Fibroblast of the aortic adventitia (primary cell): ENCODE measurements around the gene ACSS3. TPM values are rescaled to one million over a fixed set of nuclear protein-coding genes. Genes with fewer than 3 reads are reported as not detected.

Experiments used
- DNase-seq: peaks from one replicate; pipeline ENCODE4 v3.0.0-alpha.2; 2010; ENCODE audit warnings: low read depth
- H3K4me3 ChIP-seq: 2 replicates; pipeline ENCODE4 v1.5.1; 2011; ENCODE audit warnings: low read depth, mild to moderate bottlenecking, control low read depth, low read length, moderate library complexity
- CTCF ChIP-seq: IDR thresholded peaks from 2 replicates; pipeline ENCODE4 v1.5.1; 2011; ENCODE audit warnings: mild to moderate bottlenecking, low read length, control low read depth, inconsistent platforms; ENCODE audit not compliant: insufficient read depth
- total RNA-seq: library from RNA; depleted of rRNA; stranded (reverse); fragments of >200 nt; gene quantifications from 2 replicates; pipeline ENCODE4 v1.2.3, GENCODE V29; 2012; ENCODE audit warnings: low replicate concordance

ACSS3 gene
- total RNA-seq, 1 donor: 24.5 TPM

DNA sequence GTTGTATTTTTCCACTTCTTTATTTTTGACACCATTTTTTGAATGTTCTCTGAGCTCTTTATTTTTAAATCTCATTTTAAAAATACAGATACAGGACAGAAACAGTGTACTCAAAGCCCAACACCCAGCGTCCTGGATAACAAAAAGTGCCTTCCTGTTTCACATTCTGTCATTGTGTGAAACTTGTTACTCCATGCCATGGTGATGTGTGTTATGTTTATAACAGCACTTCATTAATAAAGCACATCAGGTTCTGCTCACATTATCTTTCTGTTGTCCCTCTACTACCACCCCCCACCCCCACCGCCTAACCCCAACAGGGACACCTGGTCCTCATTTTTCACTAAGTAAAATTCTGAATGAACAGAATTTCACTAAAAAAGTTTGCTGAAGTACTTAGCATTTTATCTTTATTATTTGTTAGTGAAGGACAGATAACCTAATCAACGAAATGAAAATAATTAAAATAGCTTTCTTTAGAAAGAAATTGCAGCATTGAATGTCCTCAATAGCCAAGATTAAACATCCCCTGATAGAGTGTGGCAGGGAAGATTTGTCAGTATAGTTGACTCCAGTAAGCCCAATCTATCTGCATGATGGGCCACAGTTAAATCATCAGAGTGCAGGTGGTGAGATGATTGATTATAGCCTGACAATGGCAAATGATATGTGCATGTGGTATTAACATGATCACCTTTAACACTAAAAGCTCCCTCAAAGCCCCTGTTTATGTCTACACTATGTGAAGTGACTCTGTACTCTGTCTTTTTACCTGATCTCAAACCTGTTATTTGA lies 153.9 kb downstream of the ACSS3 start:
- DNase-seq: no peak
- no peak overlapping the region for H3K4me3 ChIP-seq
- no peak for TF ChIP-seq CTCF

DNA sequence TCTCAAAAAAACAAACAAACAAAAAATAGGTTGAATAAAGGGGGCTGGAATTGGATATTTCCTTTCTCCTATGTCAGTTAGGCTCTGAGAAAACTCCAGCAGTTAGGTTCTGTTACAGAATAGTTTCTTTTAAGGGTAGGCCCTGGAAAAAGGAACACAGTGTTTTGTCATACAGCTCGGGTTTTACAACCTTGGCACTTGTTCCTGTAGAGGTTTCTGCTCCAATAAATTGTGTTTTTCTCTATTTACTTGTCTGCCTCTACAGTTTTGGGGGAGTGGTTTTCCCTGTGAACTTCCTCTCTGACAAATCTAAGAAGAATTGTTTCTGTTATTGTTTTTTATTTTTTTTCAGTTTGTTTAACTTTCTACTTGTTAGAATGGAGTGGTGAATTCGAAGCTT lies 167.6 kb downstream of the ACSS3 start:
- H3K4me3 ChIP-seq: no peak overlapping the region
- TF ChIP-seq CTCF: no peak
- DNase-seq: no peak

GRCh38 chr12:81245907-81246570 lies 168.2 kb downstream of the ACSS3 start:
- DNase-seq: no peak
- TF ChIP-seq CTCF: no peak
- H3K4me3 ChIP-seq: no peak overlapping the region

DNA sequence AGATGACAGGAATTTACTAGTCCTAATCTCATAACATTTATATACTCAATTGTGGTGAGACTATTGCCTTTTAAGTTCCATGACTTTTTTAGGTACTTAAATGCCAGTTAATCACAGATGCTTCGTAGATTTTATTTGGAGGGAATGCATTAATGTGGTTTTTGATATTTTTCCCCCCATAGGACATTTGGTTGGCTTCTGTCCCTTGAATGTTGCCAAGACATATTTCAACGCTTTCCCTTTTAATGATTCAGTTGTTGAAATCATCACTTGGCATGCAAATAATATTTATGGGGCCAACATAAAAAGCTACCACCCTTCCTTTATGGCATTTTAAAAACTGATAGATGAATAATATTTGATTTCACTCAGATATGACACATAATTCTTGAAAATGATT lies 172.1 kb downstream of the ACSS3 start:
- no peak for DNase-seq
- H3K4me3 ChIP-seq: no peak overlapping the region
- no peak for TF ChIP-seq CTCF

- DNase-seq: no peak
- H3K4me3 ChIP-seq: no peak overlapping the region
- no peak for TF ChIP-seq CTCF
Measured at GRCh38 chr12:81252228-81252627, 174.3 kb downstream of the ACSS3 start.

DNA sequence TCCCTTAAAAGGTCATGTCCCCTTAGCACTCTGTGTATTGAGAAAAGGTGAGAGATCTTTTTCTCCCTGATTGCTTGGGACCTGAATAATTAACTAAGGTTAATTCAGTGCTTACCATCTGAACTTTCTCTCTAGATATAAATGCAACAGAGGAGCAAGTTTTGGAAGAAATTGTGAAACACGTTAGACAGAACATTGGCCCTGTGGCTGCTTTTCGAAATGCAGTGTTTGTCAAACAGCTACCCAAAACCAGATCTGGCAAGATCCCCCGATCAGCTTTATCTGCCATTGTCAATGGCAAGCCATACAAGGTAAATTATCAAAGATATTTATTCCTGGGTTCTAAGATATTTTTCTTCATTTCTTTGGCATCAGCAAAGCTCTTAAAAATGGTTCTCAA lies 175.5 kb downstream of the ACSS3 start:
- no peak overlapping the region for H3K4me3 ChIP-seq
- DNase-seq: no peak
- TF ChIP-seq CTCF: no peak
